Body of pancreas (tissue), 4 donors: ENCODE measurements around the gene SLC16A10. TPM values are rescaled to one million over a fixed set of nuclear protein-coding genes. Genes with fewer than 3 reads are reported as not detected.
"Not testable (repeated sequence)": the region's sequence is repeated elsewhere in the genome, so short reads cannot be mapped to it uniquely, and the experiment has no call there.

Experiments used
- ATAC-seq: fragments of 150-250 bp; one replicate; pipeline ENCODE4 v1.9.1; 2016
- DNase-seq, 4 donors: peaks; one replicate each; pipeline ENCODE4 v3.0.0-alpha.2; 2019
- H3K27ac ChIP-seq, 4 donors: fragments of 200-600 bp; sonication (generic); 1 replicate in 3 of 4; 2 replicates in 1 of 4; pipeline versions ENCODE4 v1.5.1 to v1.6.1; 2016 to 2019; ENCODE audit warnings: mild to moderate bottlenecking in 1 of 4, mixed read lengths in 1 of 4, moderate library complexity in 1 of 4
- H3K27me3 ChIP-seq, 2 donors: fragments of 200-600 bp; sonication (generic); one replicate each; pipeline ENCODE4 v1.6.0; 2016; ENCODE audit warnings: mild to moderate bottlenecking in 1 of 2
- H3K36me3 ChIP-seq, 2 donors: fragments of 200-600 bp; sonication (generic); replicated peaks in 1 of 2; 2 replicates each; pipeline ENCODE4 v1.5.1; 2016; ENCODE audit warnings: low read depth in 2 of 2; ENCODE audit not compliant: insufficient read depth in 1 of 2
- H3K4me1 ChIP-seq: fragments of 200-600 bp; sonication (generic); one replicate; pipeline ENCODE4 v1.6.0; 2016
- H3K4me3 ChIP-seq, 2 donors: fragments of 200-600 bp; sonication (generic); 1 replicate in 1 of 2; 2 replicates in 1 of 2; pipeline ENCODE4 v1.5.1; 2016 to 2019
- H3K9me3 ChIP-seq, 3 donors: fragments of 200-600 bp; sonication (generic); 1 replicate in 2 of 3; 2 replicates in 1 of 3; pipeline ENCODE4 v1.5.1; 2016
- POLR2A ChIP-seq, 3 donors: fragments of 450-650 bp; IDR thresholded peaks; one replicate each; pipeline ENCODE4 v1.6.1; 2016; ENCODE audit warnings: antibody characterized with exemption in 3 of 3, mild to moderate bottlenecking in 2 of 3
- WGBS, 2 donors: methylation state at CpG; one replicate each; pipeline ENCODE4 v1.1.5; 2017; 5-methylcytosine and 5-hydroxymethylcytosine counted together
- intact Hi-C: fragments of 100-400 bp; cut with DNase I; formaldehyde crosslinking; loops from one replicate; pipeline ENCODE4 v1.15.1; 2023
- total RNA-seq, 2 donors: library from RNA; depleted of rRNA; stranded (reverse); fragments of >200 nt; gene quantifications; one replicate each; pipeline ENCODE4 v1.1.0, GENCODE V29; 2016
- TF ChIP-seq, protein P1 (sequence below), 7 experiments: fragments of 450-650 bp in 4 of 7; fragments of 200-600 bp in 3 of 7; sonication (generic) in 3 of 7; IDR thresholded peaks; one replicate each; pipeline ENCODE4 v1.5.1; 2016 to 2019; ENCODE audit warnings: antibody characterized with exemption in 7 of 7

Gene SLC16A10
- total RNA-seq, 2 donors from 2014 or later, result 59.4 to 124 TPM

DNA sequence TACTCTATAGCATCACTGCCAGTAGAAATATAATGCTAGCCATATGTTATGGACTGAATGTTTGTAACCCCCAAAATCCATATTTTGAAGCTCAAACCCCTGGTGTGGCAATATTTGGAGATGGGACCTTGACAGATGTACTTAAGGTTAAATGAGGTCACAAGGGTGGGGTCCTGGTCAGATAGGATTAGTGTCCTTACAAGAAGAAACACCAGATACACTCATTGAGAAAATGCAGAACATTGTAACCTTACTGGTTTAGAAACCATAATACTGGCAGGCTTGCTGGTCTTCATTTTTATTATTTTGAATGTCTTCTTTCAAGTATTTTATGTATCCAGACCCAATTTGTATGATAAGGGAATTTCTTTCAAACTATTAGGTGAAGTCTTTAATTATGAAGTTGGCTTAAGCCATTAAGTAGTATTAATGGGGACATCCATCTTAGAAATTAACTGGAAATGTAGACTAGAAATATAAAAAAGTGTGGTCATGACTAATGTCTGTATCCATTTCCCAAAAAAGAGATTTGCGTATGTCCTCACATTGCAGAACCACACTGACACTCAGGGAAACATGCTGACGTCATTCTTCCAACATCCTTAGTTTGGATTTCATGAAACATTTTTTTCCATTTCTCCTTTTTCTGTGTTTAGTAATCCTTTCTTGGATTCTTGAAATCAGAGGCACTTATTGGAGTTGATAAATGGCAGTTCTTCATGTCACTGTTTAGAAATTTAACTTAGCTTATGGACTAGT is 32.4 kb downstream of the SLC16A10 start:
- DNase-seq (peak in 1 of 4 donors; percentile 37), ATAC-seq (no peak)
- TF ChIP-seq, protein P1, sequence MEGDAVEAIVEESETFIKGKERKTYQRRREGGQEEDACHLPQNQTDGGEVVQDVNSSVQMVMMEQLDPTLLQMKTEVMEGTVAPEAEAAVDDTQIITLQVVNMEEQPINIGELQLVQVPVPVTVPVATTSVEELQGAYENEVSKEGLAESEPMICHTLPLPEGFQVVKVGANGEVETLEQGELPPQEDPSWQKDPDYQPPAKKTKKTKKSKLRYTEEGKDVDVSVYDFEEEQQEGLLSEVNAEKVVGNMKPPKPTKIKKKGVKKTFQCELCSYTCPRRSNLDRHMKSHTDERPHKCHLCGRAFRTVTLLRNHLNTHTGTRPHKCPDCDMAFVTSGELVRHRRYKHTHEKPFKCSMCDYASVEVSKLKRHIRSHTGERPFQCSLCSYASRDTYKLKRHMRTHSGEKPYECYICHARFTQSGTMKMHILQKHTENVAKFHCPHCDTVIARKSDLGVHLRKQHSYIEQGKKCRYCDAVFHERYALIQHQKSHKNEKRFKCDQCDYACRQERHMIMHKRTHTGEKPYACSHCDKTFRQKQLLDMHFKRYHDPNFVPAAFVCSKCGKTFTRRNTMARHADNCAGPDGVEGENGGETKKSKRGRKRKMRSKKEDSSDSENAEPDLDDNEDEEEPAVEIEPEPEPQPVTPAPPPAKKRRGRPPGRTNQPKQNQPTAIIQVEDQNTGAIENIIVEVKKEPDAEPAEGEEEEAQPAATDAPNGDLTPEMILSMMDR (IDR thresholded peaks at IDR 0.05), result no peak
- TF ChIP-seq POLR2A (IDR thresholded peaks at IDR 0.05), result no peak
- WGBS, 2 donors, result 83 to 89% methylated on average over 2 of the region's 2 CpGs
- H3K4me3 ChIP-seq, result no peak overlapping the region
- H3K9me3 ChIP-seq, result no peaks in the 10 kb centered on the region
- no peaks in the 10 kb centered on the region for H3K36me3 ChIP-seq
- H3K27me3 ChIP-seq, result no peaks in the 10 kb centered on the region
- peaks cover 58% of the 10 kb centered on the region for H3K4me1 ChIP-seq
- H3K27ac ChIP-seq, result peak overlapping the region in 1 of 4 donors; percentile 82
- intact Hi-C loops, result no loop called here

DNA sequence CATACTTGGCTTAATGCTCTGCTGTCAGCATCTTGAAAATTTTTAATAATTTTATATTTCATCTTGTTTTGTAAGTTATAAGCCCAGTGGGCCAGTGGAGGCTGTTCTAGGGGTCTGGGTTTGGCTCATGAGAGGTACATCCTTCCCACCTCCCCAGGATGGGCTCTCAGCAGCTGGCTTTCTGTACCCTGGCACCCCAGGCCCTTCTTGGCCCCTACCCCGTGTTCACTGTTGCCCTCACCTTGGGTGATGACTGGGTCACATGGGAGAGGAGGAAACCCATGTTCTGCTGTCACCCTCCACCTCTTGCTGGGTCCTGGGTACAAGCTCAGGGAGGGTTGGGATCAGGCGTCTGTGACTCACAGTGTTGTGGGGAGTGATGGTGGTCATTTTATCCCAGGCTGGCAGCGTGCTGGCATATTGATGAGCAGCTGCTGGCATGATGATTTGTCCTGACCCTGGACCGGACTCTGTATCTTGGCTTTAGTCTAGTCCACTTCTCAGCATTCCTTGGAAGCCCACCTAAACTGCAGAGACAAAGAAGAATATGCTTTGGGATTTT is 34.6 kb downstream of the SLC16A10 start:
- no peak for ATAC-seq

DNA sequence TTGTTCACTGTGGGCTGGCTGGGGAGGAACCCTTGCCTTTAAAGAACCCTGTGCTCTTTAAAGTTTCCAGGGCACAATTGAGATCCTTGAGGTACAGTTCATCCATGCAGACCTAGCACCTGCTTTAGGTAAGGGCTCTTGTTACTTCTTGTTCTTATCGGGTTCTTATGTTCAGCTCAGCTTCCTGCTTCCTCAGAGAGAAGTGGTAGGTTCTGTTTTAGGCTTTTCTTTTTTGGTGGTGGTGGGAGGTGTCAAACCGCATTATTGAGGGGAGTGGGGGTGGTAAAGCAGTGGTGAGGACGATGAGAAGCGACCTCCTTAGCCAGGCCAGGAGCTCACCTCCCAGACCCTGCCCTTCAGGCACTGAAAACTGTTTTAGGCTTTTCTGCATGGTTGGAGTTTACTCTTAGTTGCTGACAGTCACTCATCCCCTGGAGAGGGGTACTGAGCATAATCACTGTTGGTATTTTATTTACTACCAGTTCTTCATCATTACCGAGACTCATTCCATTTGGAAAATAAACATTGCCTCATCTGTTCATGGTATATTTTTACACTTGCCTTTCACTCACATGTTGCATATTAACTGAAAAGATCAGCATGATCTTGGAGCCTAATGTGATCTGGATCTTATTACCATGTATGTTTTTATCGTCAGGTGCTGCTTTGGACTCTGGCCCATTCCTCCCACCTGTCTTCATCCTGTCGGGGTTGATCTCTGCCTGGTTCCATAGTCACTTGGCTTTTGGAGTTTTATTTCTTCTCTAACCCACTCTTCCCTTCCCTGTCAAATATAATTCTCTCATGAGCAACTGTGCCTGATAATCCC is 35.4 kb downstream of the SLC16A10 start:
- intact Hi-C loops, result no loop called here
- WGBS, 2 donors, result 43 to 45% methylated on average over 7 of the region's 7 CpGs
- Histone ChIP-seq H3K4me3 (no peak overlapping the region), H3K27ac (peak overlapping the region; percentile 23 to 82 (median 40)), H3K36me3 (no peaks in the 10 kb centered on the region), H3K9me3 (no peaks in the 10 kb centered on the region), H3K4me1 (peaks cover 71% of the 10 kb centered on the region), H3K27me3 (no peaks in the 10 kb centered on the region)
- no peak for TF ChIP-seq POLR2A (IDR thresholded peaks at IDR 0.05)
- TF ChIP-seq, protein P1 (IDR thresholded peaks at IDR 0.05), result no peak
- no peak for ATAC-seq
- peak in 1 of 4 donors; percentile 51 for DNase-seq

More for the DNA sequence above, 34.6 kb downstream of the SLC16A10 start:
- 69 to 76% methylated on average over 2 to 4 of the region's 4 CpGs for WGBS, 2 donors
- Histone ChIP-seq H3K27me3 (no peaks in the 10 kb centered on the region), H3K4me3 (no peak overlapping the region), H3K36me3 (no peaks in the 10 kb centered on the region), H3K4me1 (peaks cover 63% of the 10 kb centered on the region), H3K9me3 (no peaks in the 10 kb centered on the region), H3K27ac (peak overlapping the region in 3 of 4 donors; percentile 36 to 82 (median 45))
- TF ChIP-seq POLR2A (IDR thresholded peaks at IDR 0.05), result no peak
- TF ChIP-seq, protein P1 (IDR thresholded peaks at IDR 0.05), result no peak
- no peak for DNase-seq
- intact Hi-C loops, result no loop called here

DNA sequence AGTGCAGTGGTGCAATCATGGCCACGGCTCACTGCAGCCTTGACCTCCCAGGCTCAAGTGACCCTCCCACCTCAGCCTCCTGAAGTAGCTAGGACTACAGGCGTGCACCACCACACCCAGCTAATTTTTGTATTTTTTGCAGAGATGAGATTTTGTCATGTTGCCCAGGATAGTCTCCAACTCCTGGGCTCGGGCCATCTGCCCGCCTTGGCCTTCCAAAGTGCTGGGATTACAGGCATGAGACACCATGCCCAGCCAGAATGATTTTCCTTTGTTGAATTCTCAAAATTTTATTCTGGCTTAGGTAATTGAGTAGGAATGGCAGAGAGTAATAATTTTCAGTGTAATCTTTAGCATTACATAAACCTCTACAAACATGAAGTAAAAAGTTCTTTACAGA is 37.1 kb downstream of the SLC16A10 start:
- intact Hi-C loops, result no loop called here
- ATAC-seq (no peak), DNase-seq (peak in 1 of 4 donors; percentile 30)
- no peak for TF ChIP-seq POLR2A (IDR thresholded peaks at IDR 0.05)
- H3K27me3 ChIP-seq, result no peaks in the 10 kb centered on the region
- 52 to 61% methylated on average over 4 of the region's 4 CpGs for WGBS, 2 donors
- peak overlapping the region in 3 of 4 donors; percentile 31 to 82 (median 43) for H3K27ac ChIP-seq
- H3K4me1 ChIP-seq, result peaks cover 75% of the 10 kb centered on the region
- no peaks in the 10 kb centered on the region for H3K36me3 ChIP-seq
- H3K9me3 ChIP-seq, result no peaks in the 10 kb centered on the region
- H3K4me3 ChIP-seq, result no peak overlapping the region

DNA sequence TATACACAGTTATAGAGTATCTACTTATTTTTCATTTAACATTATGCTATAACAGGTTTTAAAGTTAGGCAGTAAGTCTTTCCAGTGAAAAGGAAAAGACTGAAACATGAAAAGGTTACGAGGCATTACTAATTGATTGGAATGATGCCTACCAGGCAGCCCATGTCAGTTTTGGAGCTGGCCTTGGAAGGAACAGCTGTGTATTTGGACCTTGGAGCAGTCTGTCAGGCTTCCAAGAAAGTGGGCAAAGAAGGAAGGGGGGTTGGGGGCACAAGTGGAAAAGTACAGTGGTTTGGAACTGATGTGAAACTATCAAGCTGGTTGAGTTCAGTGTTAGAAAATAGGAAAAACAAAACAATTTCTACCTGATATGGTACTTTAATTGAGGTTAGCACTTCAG is 41.7 kb downstream of the SLC16A10 start:
- Histone ChIP-seq H3K27me3 (no peaks in the 10 kb centered on the region), H3K4me1 (peaks cover 90% of the 10 kb centered on the region), H3K9me3 (no peaks in the 10 kb centered on the region), H3K27ac (peak overlapping the region; percentile 63 to 84 (median 79)), H3K4me3 (no peak overlapping the region), H3K36me3 (no peaks in the 10 kb centered on the region)
- intact Hi-C loops, result no loop called here
- no peak for TF ChIP-seq POLR2A (IDR thresholded peaks at IDR 0.05)
- TF ChIP-seq, protein P1 (IDR thresholded peaks at IDR 0.05), result peak in 1 of 7 experiments; percentile 15
- WGBS, 2 donors, result 10 to 23% methylated on average over 1 of the region's 1 CpG
- DNase-seq, result peak; percentile 88 to 94 (median 91)
- peak; percentile 99 for ATAC-seq

DNA sequence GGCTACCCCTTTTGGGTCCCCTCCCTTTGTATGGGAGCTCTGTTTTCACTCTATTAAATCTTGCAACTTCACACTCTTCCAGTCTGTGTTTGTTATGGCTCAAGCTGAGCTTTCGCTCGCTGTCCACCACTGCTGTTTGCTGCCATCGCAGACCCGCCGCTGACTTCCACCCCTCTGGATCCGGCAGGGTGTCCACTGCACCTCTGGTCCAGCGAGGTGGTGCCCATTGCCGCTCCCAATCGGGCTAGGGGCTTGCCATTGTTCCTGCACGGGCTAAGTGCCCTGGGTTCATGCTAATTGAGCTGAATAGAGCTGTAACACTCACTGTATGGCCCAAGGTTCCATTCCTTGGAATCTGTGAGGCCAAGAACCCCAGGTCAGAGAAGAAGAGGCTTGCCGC is 43.7 kb downstream of the SLC16A10 start:
- H3K4me3 ChIP-seq, ATAC-seq, intact Hi-C loops, H3K36me3 ChIP-seq, H3K27me3 ChIP-seq, H3K9me3 ChIP-seq, DNase-seq: not testable (repeated sequence)
- Histone ChIP-seq H3K4me1 (peaks cover 90% of the 10 kb centered on the region), H3K27ac (peak overlapping the region; percentile 25 to 84 (median 79))
- WGBS, 2 donors, result 92% methylated on average over 11 of the region's 11 CpGs

DNA sequence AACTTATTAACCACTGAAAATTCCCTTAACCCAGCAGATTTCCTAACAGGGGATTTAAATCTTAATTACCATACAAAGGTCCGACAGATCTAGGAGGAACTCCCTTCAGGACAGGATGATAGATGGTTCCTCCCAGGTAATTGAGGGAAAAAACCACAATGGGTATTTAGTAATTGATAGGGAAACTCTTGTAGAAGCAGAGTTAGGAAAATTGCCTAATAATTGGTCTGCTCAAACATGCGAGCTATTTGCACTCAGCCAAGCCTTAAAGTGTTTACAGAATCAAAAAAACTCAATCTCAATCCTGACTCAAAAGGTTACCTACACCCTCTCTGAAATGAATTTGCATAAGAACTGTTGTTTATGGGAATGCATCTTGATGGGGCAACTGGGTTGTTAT is 45.4 kb downstream of the SLC16A10 start:
- H3K4me3 ChIP-seq, H3K9me3 ChIP-seq, ATAC-seq, H3K36me3 ChIP-seq, H3K27me3 ChIP-seq, DNase-seq, intact Hi-C loops: not testable (repeated sequence)
- 5 to 11% methylated on average over 2 of the region's 2 CpGs for WGBS, 2 donors
- Histone ChIP-seq H3K4me1 (peaks cover 78% of the 10 kb centered on the region), H3K27ac (peak overlapping the region; percentile 56 to 84 (median 79))
